ENCODE measurements around the gene VEZT. TPM values are rescaled to one million over a fixed set of nuclear protein-coding genes. Genes with fewer than 3 reads are reported as not detected.

Gene VEZT
- total and polyA plus RNA-seq, 2 donors (not counting 1 experiment from before 2014, with no cell fraction given), result 76.6 to 123 TPM

DNA sequence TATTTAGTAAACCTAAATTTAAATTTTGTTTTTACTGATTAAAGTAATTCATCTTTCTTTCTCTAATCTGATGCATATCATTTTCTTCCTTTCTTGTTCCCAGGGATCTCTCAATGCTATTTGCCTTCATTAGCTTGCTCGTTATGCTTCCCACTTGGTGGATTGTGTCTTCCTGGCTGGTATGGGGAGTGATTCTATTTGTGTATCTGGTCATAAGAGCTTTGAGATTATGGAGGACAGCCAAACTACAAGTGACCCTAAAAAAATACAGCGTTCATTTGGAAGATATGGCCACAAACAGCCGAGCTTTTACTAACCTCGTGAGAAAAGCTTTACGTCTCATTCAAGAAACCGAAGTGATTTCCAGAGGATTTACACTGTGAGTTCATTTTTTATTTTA is 48.6 kb downstream of the VEZT start:
- no peak for DNase-seq (ENCODE audit: low read depth in 2 of 2)
- Histone ChIP-seq H3K9ac (ENCODE audit: insufficient read depth, low read length) (no peak overlapping the region), H3K27me3 (ENCODE audit: control insufficient read depth, insufficient read depth, low read length) (no peaks in the 10 kb centered on the region), H3K36me3 (ENCODE audit: control insufficient read depth, insufficient read depth, low read length) (no peaks in the 10 kb centered on the region), H3K79me2 (ENCODE audit: control insufficient read depth, insufficient read depth, low read length) (no peaks in the 10 kb centered on the region), H2AFZ (ENCODE audit: low read length) (no peak overlapping the region), H4K20me1 (ENCODE audit: control insufficient read depth, extremely low read depth, insufficient read depth, low read length) (no peaks in the 10 kb centered on the region), H3K9me3 (ENCODE audit: control insufficient read depth, insufficient read depth, low read depth, low read length) (no peaks in the 10 kb centered on the region), H3K4me1 (ENCODE audit: control insufficient read depth, extremely low read depth, insufficient read depth, low read length) (no peaks in the 10 kb centered on the region), H3K27ac (ENCODE audit: insufficient read depth, low read length) (no peak overlapping the region), H3K4me2 (ENCODE audit: extremely low read depth, insufficient read depth, low read length) (no peak overlapping the region), H3K4me3 (replicated peaks in 1 of 4; ENCODE audit: control extremely low read depth in 1 of 4, insufficient read depth in 1 of 4, low read depth in 3 of 4, low read length in 4 of 4) (no peak overlapping the region)
- no peak for TF ChIP-seq EZH2 (IDR thresholded peaks at IDR 0.05; ENCODE audit: low read length, missing control alignments)
- TF ChIP-seq, protein P1, sequence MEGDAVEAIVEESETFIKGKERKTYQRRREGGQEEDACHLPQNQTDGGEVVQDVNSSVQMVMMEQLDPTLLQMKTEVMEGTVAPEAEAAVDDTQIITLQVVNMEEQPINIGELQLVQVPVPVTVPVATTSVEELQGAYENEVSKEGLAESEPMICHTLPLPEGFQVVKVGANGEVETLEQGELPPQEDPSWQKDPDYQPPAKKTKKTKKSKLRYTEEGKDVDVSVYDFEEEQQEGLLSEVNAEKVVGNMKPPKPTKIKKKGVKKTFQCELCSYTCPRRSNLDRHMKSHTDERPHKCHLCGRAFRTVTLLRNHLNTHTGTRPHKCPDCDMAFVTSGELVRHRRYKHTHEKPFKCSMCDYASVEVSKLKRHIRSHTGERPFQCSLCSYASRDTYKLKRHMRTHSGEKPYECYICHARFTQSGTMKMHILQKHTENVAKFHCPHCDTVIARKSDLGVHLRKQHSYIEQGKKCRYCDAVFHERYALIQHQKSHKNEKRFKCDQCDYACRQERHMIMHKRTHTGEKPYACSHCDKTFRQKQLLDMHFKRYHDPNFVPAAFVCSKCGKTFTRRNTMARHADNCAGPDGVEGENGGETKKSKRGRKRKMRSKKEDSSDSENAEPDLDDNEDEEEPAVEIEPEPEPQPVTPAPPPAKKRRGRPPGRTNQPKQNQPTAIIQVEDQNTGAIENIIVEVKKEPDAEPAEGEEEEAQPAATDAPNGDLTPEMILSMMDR (conservative IDR thresholded peaks at IDR 0.05 in 1 of 2, IDR thresholded peaks at IDR 0.05 in 1 of 2; ENCODE audit: low read depth in 1 of 2, low read length in 2 of 2), result no peak

DNA sequence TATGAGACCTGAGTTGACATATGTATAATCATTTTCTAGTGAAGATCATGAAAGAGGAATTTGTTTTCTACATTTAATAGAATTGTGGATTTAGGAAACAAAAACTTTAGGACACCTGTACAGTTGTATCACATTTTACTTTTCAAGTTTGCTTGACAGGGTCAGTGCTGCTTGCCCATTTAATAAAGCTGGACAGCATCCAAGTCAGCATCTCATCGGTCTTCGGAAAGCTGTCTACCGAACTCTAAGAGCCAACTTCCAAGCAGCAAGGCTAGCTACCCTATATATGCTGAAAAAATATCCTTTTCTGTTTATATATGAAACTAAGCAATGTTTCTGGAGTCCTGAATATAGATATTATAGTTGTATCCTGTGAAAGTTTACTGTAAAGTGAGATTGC is 52.3 kb downstream of the VEZT start:
- no peak overlapping the region for H3K4me2 ChIP-seq (ENCODE audit: extremely low read depth, insufficient read depth, low read length)
- TF ChIP-seq, protein P1 (conservative IDR thresholded peaks at IDR 0.05 in 1 of 2, IDR thresholded peaks at IDR 0.05 in 1 of 2; ENCODE audit: low read depth in 1 of 2, low read length in 2 of 2), result no peak
- no peak for TF ChIP-seq EZH2 (IDR thresholded peaks at IDR 0.05; ENCODE audit: low read length, missing control alignments)
- DNase-seq (ENCODE audit: low read depth in 2 of 2), result no peak
- no peaks in the 10 kb centered on the region for H3K9me3 ChIP-seq (ENCODE audit: control insufficient read depth, insufficient read depth, low read depth, low read length)
- no peak overlapping the region for H3K27ac ChIP-seq (ENCODE audit: insufficient read depth, low read length)
- H3K79me2 ChIP-seq (ENCODE audit: control insufficient read depth, insufficient read depth, low read length), result no peaks in the 10 kb centered on the region
- no peaks in the 10 kb centered on the region for H4K20me1 ChIP-seq (ENCODE audit: control insufficient read depth, extremely low read depth, insufficient read depth, low read length)
- H2AFZ ChIP-seq (ENCODE audit: low read length), result no peak overlapping the region
- no peaks in the 10 kb centered on the region for H3K4me1 ChIP-seq (ENCODE audit: control insufficient read depth, extremely low read depth, insufficient read depth, low read length)
- H3K9ac ChIP-seq (ENCODE audit: insufficient read depth, low read length), result no peak overlapping the region
- H3K27me3 ChIP-seq (ENCODE audit: control insufficient read depth, insufficient read depth, low read length), result no peaks in the 10 kb centered on the region
- no peak overlapping the region for H3K4me3 ChIP-seq (replicated peaks in 1 of 4; ENCODE audit: control extremely low read depth in 1 of 4, insufficient read depth in 1 of 4, low read depth in 3 of 4, low read length in 4 of 4)
- H3K36me3 ChIP-seq (ENCODE audit: control insufficient read depth, insufficient read depth, low read length), result peaks cover 3% of the 10 kb centered on the region

DNA sequence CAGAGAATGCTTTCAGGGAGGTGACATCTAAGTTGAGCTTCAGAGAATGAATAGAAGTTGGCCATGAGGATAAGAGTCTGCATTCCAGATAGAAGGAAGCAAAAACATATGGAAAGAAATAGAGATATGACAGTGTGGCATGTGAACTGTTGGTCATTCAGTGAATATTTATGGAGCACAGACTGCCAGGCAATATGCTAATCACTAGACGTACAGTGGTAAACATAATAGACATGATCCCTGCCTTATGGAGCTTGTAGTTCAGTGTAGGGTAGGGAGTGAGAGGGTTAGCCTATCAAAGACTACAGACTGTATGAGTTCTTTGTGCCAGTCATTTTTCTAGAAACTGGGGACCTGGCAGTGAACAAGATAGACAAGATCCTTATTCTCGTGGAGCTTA is 53.9 kb downstream of the VEZT start:
- Histone ChIP-seq H3K4me2 (ENCODE audit: extremely low read depth, insufficient read depth, low read length) (no peak overlapping the region), H3K9me3 (ENCODE audit: control insufficient read depth, insufficient read depth, low read depth, low read length) (no peaks in the 10 kb centered on the region), H3K36me3 (ENCODE audit: control insufficient read depth, insufficient read depth, low read length) (peaks cover 3% of the 10 kb centered on the region), H2AFZ (ENCODE audit: low read length) (no peak overlapping the region), H3K27ac (ENCODE audit: insufficient read depth, low read length) (no peak overlapping the region), H3K79me2 (ENCODE audit: control insufficient read depth, insufficient read depth, low read length) (no peaks in the 10 kb centered on the region), H3K9ac (ENCODE audit: insufficient read depth, low read length) (no peak overlapping the region), H3K4me1 (ENCODE audit: control insufficient read depth, extremely low read depth, insufficient read depth, low read length) (no peaks in the 10 kb centered on the region), H3K4me3 (replicated peaks in 1 of 4; ENCODE audit: control extremely low read depth in 1 of 4, insufficient read depth in 1 of 4, low read depth in 3 of 4, low read length in 4 of 4) (no peak overlapping the region), H3K27me3 (ENCODE audit: control insufficient read depth, insufficient read depth, low read length) (no peaks in the 10 kb centered on the region), H4K20me1 (ENCODE audit: control insufficient read depth, extremely low read depth, insufficient read depth, low read length) (no peaks in the 10 kb centered on the region)
- no peak for DNase-seq (ENCODE audit: low read depth in 2 of 2)
- TF ChIP-seq EZH2 (IDR thresholded peaks at IDR 0.05; ENCODE audit: low read length, missing control alignments), result no peak
- TF ChIP-seq, protein P1 (conservative IDR thresholded peaks at IDR 0.05 in 1 of 2, IDR thresholded peaks at IDR 0.05 in 1 of 2; ENCODE audit: low read depth in 1 of 2, low read length in 2 of 2), result no peak
